Body of pancreas (tissue), 4 donors: ENCODE results near the gene KRT78. TPM values are rescaled to one million over a fixed set of nuclear protein-coding genes. Genes with fewer than 3 reads are reported as not detected.

Experiments used
- ATAC-seq: fragments of 150-250 bp; one replicate; pipeline ENCODE4 v1.9.1; 2016
- DNase-seq, 4 donors: peaks; one replicate each; pipeline ENCODE4 v3.0.0-alpha.2; 2019
- H3K27ac ChIP-seq, 4 donors: fragments of 200-600 bp; sonication (generic); 1 replicate in 3 of 4; 2 replicates in 1 of 4; pipeline versions ENCODE4 v1.5.1 to v1.6.1; 2016 to 2019; ENCODE audit warnings: mild to moderate bottlenecking in 1 of 4, mixed read lengths in 1 of 4, moderate library complexity in 1 of 4
- H3K27me3 ChIP-seq, 2 donors: fragments of 200-600 bp; sonication (generic); one replicate each; pipeline ENCODE4 v1.6.0; 2016; ENCODE audit warnings: mild to moderate bottlenecking in 1 of 2
- H3K36me3 ChIP-seq, 2 donors: fragments of 200-600 bp; sonication (generic); replicated peaks in 1 of 2; 2 replicates each; pipeline ENCODE4 v1.5.1; 2016; ENCODE audit warnings: low read depth in 2 of 2; ENCODE audit not compliant: insufficient read depth in 1 of 2
- H3K4me1 ChIP-seq: fragments of 200-600 bp; sonication (generic); one replicate; pipeline ENCODE4 v1.6.0; 2016
- H3K4me3 ChIP-seq, 2 donors: fragments of 200-600 bp; sonication (generic); 1 replicate in 1 of 2; 2 replicates in 1 of 2; pipeline ENCODE4 v1.5.1; 2016 to 2019
- H3K9me3 ChIP-seq, 3 donors: fragments of 200-600 bp; sonication (generic); 1 replicate in 2 of 3; 2 replicates in 1 of 3; pipeline ENCODE4 v1.5.1; 2016
- CTCF ChIP-seq, 7 experiments: fragments of 450-650 bp in 4 of 7; fragments of 200-600 bp in 3 of 7; sonication (generic) in 3 of 7; IDR thresholded peaks; one replicate each; pipeline ENCODE4 v1.5.1; 2016 to 2019; ENCODE audit warnings: antibody characterized with exemption in 7 of 7
- POLR2A ChIP-seq, 3 donors: fragments of 450-650 bp; IDR thresholded peaks; one replicate each; pipeline ENCODE4 v1.6.1; 2016; ENCODE audit warnings: antibody characterized with exemption in 3 of 3, mild to moderate bottlenecking in 2 of 3
- WGBS, 2 donors: methylation state at CpG; one replicate each; pipeline ENCODE4 v1.1.5; 2017; 5-methylcytosine and 5-hydroxymethylcytosine counted together
- intact Hi-C: fragments of 100-400 bp; cut with DNase I; formaldehyde crosslinking; loops from one replicate; pipeline ENCODE4 v1.15.1; 2023
- total RNA-seq, 2 donors: library from RNA; depleted of rRNA; stranded (reverse); fragments of >200 nt; gene quantifications; one replicate each; pipeline ENCODE4 v1.1.0, GENCODE V29; 2016

Gene KRT78
- total RNA-seq, 2 donors from 2014 or later: not detected

DNA sequence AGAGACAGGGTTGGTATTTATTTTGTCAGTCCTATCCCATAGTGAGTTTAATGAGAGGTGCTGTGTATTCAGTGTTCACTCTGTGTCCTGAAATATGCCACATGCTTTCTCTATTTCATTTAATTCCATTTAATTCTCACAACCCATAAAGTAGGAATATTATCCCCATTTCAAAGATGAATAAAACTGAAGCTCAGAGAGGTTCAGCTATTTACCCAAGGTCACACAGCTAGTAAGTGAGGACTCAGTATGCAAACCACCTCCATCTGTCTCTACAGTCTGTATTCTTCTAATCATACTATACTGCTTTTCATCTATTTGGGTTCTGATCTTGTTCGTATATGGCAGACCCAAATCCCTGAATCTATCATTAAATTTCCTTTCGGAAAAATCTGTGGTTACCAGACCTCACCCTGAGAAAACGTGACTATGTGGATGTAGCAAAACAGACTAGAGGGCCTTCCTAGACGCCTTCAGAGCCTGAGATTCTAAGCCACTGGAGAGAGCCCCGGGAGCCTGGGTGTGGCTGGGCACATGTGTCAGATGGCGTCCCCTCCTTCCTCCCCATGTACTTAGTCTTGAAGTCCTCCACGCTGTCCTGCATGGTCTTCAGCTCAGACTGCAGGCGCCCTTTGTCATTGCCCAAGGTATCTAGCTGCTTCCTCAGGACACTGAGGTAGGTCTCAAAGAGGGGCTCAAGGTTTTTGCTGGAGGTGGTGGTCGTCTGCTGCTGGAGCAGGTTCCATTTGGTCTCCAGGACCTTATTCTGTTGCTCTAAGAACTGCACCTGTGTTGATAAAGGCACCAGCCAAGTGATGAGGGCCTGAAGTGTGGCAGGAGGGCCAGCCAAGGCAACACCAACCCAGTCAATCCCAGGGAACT, 37.4 kb downstream of the KRT78 start:
- intact Hi-C loops: no loop called here
- Histone ChIP-seq H3K27ac (no peak overlapping the region), H3K4me3 (no peak overlapping the region), H3K9me3 (no peaks in the 10 kb centered on the region), H3K36me3 (no peaks in the 10 kb centered on the region), H3K4me1 (peaks cover 9% of the 10 kb centered on the region), H3K27me3 (no peaks in the 10 kb centered on the region)
- ATAC-seq: no peak
- 73 to 81% methylated on average over 7 to 9 of the region's 9 CpGs for WGBS, 2 donors
- DNase-seq: no peak
- no peak for TF ChIP-seq POLR2A (IDR thresholded peaks at IDR 0.05)
- no peak for TF ChIP-seq CTCF (IDR thresholded peaks at IDR 0.05)

DNA sequence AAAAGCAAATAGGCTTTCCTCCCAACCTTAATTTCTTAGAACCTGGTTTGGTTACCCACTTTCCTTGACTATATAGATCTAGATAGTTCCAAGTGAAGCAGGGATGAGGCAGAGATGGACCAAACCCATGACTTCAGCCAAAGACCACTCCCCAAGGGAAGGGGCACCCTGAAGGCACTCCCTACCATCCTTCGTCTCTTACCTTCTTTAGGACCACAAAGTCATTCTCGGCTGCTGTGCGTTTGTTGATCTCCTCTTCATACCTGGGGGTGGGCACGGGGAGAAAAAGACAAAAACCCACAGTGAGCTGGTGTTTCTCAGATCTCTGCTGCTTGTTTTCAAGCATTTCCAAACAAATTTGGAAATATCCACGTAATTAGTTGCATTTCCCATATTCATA, 38.2 kb downstream of the KRT78 start:
- no peaks in the 10 kb centered on the region for H3K36me3 ChIP-seq
- ATAC-seq: no peak
- H3K4me1 ChIP-seq: peaks cover 9% of the 10 kb centered on the region
- no peak for DNase-seq
- no peaks in the 10 kb centered on the region for H3K27me3 ChIP-seq
- H3K4me3 ChIP-seq: no peak overlapping the region
- H3K9me3 ChIP-seq: no peaks in the 10 kb centered on the region
- 67% methylated on average over 5 of the region's 5 CpGs for WGBS, 2 donors
- intact Hi-C loops: no loop called here
- no peak for TF ChIP-seq CTCF (IDR thresholded peaks at IDR 0.05)
- TF ChIP-seq POLR2A (IDR thresholded peaks at IDR 0.05): no peak
- H3K27ac ChIP-seq: no peak overlapping the region

DNA sequence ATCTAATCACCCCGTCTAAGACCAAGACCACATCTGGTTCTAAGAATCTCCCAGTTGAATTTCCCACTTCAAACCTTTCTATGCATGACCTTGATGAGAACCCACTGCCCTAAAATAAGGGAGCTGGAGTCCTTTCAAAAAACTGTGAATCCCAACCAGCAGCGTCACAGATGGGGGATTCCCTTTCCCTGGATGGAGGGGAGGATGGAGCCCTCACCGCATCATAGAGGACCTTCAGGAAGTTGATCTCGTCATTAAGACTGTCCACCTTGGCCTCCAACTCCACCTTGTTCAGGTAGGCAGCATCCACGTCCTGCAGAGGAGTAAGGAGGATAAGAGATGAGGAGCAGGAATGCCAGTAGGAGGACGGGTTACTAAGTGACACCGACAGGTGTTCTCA, 39.6 kb downstream of the KRT78 start:
- DNase-seq (no peak), ATAC-seq (no peak)
- no peaks in the 10 kb centered on the region for H3K27me3 ChIP-seq
- 66 to 74% methylated on average over 7 of the region's 7 CpGs for WGBS, 2 donors
- no peaks in the 10 kb centered on the region for H3K9me3 ChIP-seq
- TF ChIP-seq CTCF (IDR thresholded peaks at IDR 0.05) (no peak), POLR2A (IDR thresholded peaks at IDR 0.05) (no peak)
- intact Hi-C loops: no loop called here
- H3K4me1 ChIP-seq: peaks cover 4% of the 10 kb centered on the region
- no peak overlapping the region for H3K27ac ChIP-seq
- no peak overlapping the region for H3K4me3 ChIP-seq
- H3K36me3 ChIP-seq: no peaks in the 10 kb centered on the region

DNA sequence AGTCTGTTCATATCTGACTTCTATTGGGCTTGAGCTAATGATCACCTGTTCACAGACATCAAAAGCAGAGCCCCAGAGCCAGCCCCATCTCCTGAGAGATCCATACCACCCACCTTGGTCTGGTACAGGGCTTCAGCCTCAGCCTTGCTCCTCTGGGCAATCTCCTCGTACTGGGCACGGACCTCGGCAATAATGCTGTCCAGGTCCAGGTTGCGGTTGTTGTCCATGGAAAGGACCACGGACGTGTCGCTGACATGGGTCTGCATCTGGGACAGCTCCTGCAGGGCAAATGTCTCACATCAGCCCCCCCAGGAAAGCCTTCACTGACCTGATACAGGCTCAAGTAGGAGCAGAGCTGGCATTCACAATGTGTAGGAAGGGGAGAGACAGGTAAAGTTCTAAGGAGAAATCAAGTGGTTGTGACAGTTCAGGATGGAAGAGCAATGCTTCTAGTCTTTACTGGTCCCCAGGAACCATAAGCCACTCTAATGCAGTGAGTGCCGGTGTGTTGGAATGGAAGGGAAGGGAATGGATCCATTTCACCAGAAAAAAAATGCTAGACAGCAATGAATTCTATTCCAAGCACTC, 40.1 kb downstream of the KRT78 start:
- TF ChIP-seq CTCF (IDR thresholded peaks at IDR 0.05) (no peak), POLR2A (IDR thresholded peaks at IDR 0.05) (no peak)
- no peaks in the 10 kb centered on the region for H3K27me3 ChIP-seq
- intact Hi-C loops: no loop called here
- no peaks in the 10 kb centered on the region for H3K9me3 ChIP-seq
- no peak overlapping the region for H3K4me3 ChIP-seq
- no peaks in the 10 kb centered on the region for H3K36me3 ChIP-seq
- H3K27ac ChIP-seq: no peak overlapping the region
- DNase-seq: no peak
- no peaks in the 10 kb centered on the region for H3K4me1 ChIP-seq
- WGBS, 2 donors: 79 to 88% methylated on average over 1 to 8 of the region's 8 CpGs
- no peak for ATAC-seq
